ENCODE results near the gene ISYNA1. TPM values are rescaled to one million over a fixed set of nuclear protein-coding genes. Genes with fewer than 3 reads are reported as not detected.

The ISYNA1 gene
- total and polyA plus RNA-seq, 2 experiments from 2014 or later = 191 to 208 TPM

- no peak for TF ChIP-seq ZNF462 (CRISPR knock-in tag; IDR thresholded peaks at IDR 0.05)
- TF ChIP-seq POLR2AphosphoS5 (IDR thresholded peaks at IDR 0.05; ENCODE audit: low read depth) = no peak
- TF ChIP-seq ZNF331 (CRISPR knock-in tag; IDR thresholded peaks at IDR 0.05; ENCODE audit: low read depth) = no peak
- no peak for TF ChIP-seq JUNB (IDR thresholded peaks at IDR 0.05; ENCODE audit: unreplicated experiment)
- TF ChIP-seq EZH2phosphoT487 (IDR thresholded peaks at IDR 0.05; ENCODE audit: unreplicated experiment) = no peak
- no peak for TF ChIP-seq ZNF114 (CRISPR knock-in tag; IDR thresholded peaks at IDR 0.05)
- TF ChIP-seq EZH2 (IDR thresholded peaks at IDR 0.05; ENCODE audit: low read depth, unreplicated experiment) = no peak
Observed at GRCh38 chr19:18486746-18487145, 48.8 kb upstream of the ISYNA1 start (continued).

- Histone ChIP-seq H3K27me3 (ENCODE audit: insufficient read depth) (no peaks in the 10 kb centered on the region), H3K9me2 (ENCODE audit: insufficient read depth) (no peaks in the 10 kb centered on the region), H3K36me3 (ENCODE audit: insufficient read depth) (no peaks in the 10 kb centered on the region), H3K4me3 (no peak overlapping the region), H4K20me1 (replicated peaks; ENCODE audit: insufficient read depth) (peaks cover 19% of the 10 kb centered on the region), H3K79me2 (replicated peaks; ENCODE audit: insufficient read depth) (peaks cover 56% of the 10 kb centered on the region), H3K27ac (ENCODE audit: low read depth) (no peak overlapping the region), H3K4me1 (ENCODE audit: insufficient read depth) (no peaks in the 10 kb centered on the region; the same call in 1 of the 2 replicates), H3K4me2 (no peak overlapping the region), H2AFZ (no peak overlapping the region), H3F3A (replicated peaks; ENCODE audit: low read depth) (0 out of 2 replicates have a peak, but pooled peaks cover 4% of the 10 kb centered on the region)
- no peak overlapping the region; the same call in 2 of the 3 replicates for H3K4me3 Mint-ChIP-seq
- H3K27ac Mint-ChIP-seq = peak overlapping the region; percentile 72; the same call in 1 of the 2 replicates
- TF ChIP-seq CTCF (conservative IDR thresholded peaks at IDR 0.05; ENCODE audit: low read depth in 2 of 2) = peak; percentile 38 to 50
- TF ChIP-seq NANOG (IDR thresholded peaks at IDR 0.05; ENCODE audit: borderline replicate concordance) = no peak
- TF ChIP-seq CREB1 (CRISPR knock-in tag; IDR thresholded peaks at IDR 0.05; ENCODE audit: low read depth) = no peak
- H3K27me3 Mint-ChIP-seq (ENCODE audit: insufficient read depth, low read depth, poor library complexity) = peaks cover 11% of the 10 kb centered on the region
- ATAC-seq = peak; percentile 42
- H3K36me3 Mint-ChIP-seq (ENCODE audit: low read depth) = no peaks in the 10 kb centered on the region
- no peak for DNase-seq (ENCODE audit: low spot score)
- H3K4me1 Mint-ChIP-seq = peaks cover 33% of the 10 kb centered on the region
- H3K9me3 Mint-ChIP-seq = 0 out of 3 replicates have a peak, but pooled peaks cover 5% of the 10 kb centered on the region
Observed at GRCh38 chr19:18484992-18485391, 47.1 kb upstream of the ISYNA1 start.
